ENCODE measurements around the gene AGRP. TPM values are rescaled to one million over a fixed set of nuclear protein-coding genes. Genes with fewer than 3 reads are reported as not detected.
A peak's percentile ranks its signal among the peaks of the same experiment; 100 is the strongest.

AGRP gene
- total RNA-seq, 1 experiment from 2014 or later: not detected

DNA sequence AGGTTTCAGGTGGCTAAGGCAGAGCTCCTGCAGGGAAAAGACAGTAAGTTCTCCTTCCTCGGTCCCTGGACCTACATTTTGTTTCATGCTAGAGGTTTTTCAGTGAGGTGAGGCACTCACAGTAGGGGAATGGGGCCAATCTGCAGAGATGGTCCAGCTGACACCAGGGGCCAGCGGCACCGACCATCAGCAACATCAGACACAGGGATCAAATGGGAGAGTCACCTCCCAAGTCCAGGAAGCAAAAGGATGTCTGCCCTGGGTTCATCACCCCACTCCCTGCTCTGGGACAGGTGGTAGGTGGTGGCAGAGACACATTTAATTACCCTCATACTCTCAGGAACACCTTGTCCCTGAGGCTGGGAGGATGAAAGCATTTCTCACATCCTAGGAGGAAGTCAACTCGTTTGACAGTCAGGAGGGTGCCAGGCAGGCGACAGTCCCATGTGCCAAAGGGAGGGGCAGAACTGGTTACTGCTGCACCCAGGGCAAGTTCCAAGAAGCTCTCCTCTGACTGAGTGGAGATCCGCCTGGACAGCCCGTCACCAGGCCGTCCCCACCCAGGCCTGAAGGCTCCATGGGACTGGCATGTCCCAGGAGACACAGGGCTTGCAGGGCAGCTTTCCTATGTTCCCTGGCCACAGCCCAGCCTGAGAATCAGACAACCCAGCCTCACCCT is 21.6 kb downstream of the AGRP start:
- Histone ChIP-seq H3K27ac (no peak overlapping the region), H3K9me3 (replicated peaks) (no peaks in the 10 kb centered on the region), H3K4me3 (no peak overlapping the region), H3K36me3 (no peaks in the 10 kb centered on the region), H3K27me3 (no peaks in the 10 kb centered on the region), H3K4me1 (peaks cover 4% of the 10 kb centered on the region)
- DNase-seq: no peak

DNA sequence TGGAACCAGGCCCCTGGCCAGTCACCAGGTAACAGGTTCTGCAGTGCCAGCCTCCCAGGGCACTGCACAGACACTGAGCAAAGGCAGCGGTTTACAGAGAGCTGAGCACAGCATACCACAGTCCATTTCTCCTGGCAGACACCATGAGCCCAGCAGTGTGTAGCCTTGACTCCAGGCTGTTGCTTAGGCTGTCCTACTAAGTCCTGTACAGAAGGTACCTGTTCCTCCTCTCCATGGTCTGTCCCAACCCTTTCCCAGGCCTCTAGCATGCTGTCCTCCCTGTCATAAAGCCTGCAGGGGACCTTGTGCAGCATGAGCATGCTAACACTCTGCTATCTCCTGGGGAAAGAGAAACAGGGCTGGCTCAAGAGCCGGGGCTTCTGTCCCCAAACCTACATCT is 22.4 kb downstream of the AGRP start:
- Histone ChIP-seq H3K4me1 (peaks cover 4% of the 10 kb centered on the region), H3K9me3 (replicated peaks) (no peaks in the 10 kb centered on the region), H3K27me3 (no peaks in the 10 kb centered on the region), H3K27ac (no peak overlapping the region), H3K36me3 (no peaks in the 10 kb centered on the region), H3K4me3 (no peak overlapping the region)
- no peak for DNase-seq

DNA sequence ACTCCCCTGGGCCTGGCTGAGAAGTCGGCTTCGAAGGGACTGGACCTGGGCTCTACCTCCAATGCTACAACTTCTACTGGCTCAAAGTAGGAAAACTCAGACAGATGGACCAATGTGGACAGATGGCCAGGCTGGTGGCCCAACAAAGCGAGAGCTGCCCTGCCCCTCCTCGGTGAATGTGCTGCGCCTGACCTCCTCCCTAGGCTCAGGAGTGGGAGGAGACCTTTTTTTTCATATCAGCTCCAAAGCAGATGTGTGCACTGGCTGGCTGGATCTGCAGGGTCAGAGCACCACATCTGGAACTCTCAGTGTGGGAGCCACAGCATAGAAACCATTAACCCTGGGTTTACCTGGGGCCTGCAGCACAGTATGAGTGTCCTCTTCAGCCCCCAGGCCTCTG is 23.2 kb downstream of the AGRP start:
- no peak overlapping the region for H3K27ac ChIP-seq
- no peaks in the 10 kb centered on the region for H3K27me3 ChIP-seq
- H3K9me3 ChIP-seq (replicated peaks): no peaks in the 10 kb centered on the region
- H3K36me3 ChIP-seq: no peaks in the 10 kb centered on the region
- H3K4me3 ChIP-seq: no peak overlapping the region
- no peak for DNase-seq
- no peaks in the 10 kb centered on the region for H3K4me1 ChIP-seq

DNA sequence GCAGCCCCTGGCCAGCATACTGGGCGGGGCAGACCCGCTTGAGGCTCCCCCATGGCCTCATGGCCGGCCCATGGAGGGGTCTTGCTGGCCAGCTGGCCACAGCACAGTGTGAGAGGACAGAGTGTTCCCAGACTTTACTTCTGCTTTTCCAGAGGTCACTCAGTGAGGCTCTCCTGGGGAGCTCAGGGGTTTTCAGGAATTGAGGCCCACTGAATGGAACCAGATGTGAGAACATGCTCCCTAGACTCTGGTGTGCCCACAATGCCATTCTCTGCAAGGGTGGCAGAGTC is 23.5 kb downstream of the AGRP start:
- no peak overlapping the region for H3K27ac ChIP-seq
- no peaks in the 10 kb centered on the region for H3K27me3 ChIP-seq
- DNase-seq: no peak
- no peak overlapping the region for H3K4me3 ChIP-seq
- no peaks in the 10 kb centered on the region for H3K4me1 ChIP-seq
- H3K36me3 ChIP-seq: no peaks in the 10 kb centered on the region
- no peaks in the 10 kb centered on the region for H3K9me3 ChIP-seq (replicated peaks)

DNA sequence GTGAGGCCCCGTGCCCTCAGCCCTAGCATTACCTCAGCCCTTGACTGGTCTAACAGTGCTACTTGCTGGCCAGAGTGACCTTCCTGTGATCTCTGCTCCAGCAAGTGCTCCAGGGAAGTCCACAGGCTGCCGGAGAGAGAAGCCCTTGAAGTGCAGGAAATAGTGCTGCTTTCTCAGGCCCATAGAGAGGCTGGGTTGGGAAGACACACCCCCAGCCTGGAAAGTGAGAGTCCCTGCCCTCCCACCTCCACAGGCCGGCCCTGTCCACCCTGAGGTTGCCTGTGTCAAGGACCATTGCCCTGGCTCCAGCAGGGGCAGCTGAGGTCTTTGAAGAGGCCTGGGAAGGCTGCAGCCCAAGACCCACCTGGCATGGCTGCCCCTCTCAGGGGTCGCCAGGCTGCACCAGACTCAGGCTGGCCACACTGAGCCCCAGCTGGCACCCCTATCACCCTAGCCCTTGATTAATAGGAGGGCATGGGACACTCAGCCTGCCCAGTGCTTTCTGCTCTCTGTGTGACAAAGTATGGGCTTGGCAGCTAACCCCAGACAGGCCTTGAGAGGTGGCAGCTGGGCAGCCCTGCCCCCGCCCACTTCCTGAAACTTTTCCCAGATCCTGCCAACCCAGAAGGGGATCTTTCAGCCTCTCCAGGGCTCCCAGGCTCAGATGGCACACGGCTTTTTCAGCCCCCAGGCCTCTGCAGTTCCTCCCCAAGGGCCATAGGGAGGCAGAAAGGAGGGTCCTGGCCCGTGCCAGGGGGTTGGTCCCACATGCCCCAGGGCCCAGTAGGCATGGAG is 24.1 kb downstream of the AGRP start:
- DNase-seq: no peak
- Histone ChIP-seq H3K27ac (no peak overlapping the region), H3K9me3 (replicated peaks) (no peaks in the 10 kb centered on the region), H3K27me3 (no peaks in the 10 kb centered on the region), H3K36me3 (no peaks in the 10 kb centered on the region), H3K4me1 (no peaks in the 10 kb centered on the region), H3K4me3 (no peak overlapping the region)

DNA sequence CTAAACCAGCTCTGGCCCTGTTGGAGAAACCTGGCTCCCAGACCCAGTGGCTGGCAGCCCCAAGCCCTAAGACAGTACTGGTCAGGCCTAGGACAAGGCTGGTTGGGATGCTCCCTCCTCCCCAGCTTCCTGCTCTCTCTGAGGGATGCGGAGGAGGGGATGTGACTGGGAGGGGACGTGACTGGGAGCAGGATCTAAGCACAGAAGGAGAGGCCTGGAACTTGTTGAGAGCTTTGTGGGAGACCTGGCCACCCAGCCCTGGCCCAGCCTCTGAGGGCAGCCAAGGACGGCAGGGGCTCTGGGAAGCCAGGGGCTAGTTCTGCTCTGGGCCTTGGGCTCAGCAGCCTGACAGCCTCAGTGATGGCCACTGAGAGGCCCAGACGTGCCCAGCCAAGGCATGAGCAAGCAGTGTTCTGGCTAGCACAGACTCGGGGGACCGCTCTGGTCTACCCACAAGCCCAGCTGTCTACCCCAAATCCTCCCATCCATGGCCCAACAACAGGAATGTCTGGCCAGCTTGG is 25.2 kb downstream of the AGRP start:
- DNase-seq: no peak
- H3K4me3 ChIP-seq: no peak overlapping the region
- H3K36me3 ChIP-seq: peaks cover under 1% of the 10 kb centered on the region; the same call in 1 of the 2 replicates
- H3K9me3 ChIP-seq (replicated peaks): no peaks in the 10 kb centered on the region
- no peak overlapping the region for H3K27ac ChIP-seq
- H3K27me3 ChIP-seq: no peaks in the 10 kb centered on the region
- no peaks in the 10 kb centered on the region for H3K4me1 ChIP-seq

DNA sequence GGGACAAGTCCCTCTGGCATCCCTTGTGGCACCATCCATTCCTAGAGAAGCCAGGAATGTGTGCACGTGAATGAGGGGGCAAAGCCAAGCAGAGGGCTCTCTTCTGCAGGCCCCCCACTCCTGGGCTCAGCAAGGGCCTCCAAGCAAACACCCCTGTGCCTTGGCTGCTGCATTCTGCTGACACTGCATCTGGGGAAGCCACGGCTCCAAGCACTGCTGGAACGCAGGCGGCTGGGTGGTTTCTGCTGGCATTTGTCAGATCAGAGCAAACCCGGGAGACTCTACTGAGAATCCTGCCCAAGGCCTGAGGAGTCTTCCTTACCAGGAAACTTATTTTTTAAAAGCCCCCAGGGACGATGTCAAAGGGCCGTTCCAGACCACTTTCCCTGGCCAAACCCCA is 25.7 kb downstream of the AGRP start:
- DNase-seq: no peak
- Histone ChIP-seq H3K4me3 (no peak overlapping the region), H3K36me3 (peaks cover 3% of the 10 kb centered on the region; the same call in 1 of the 2 replicates), H3K27ac (no peak overlapping the region), H3K9me3 (replicated peaks) (no peaks in the 10 kb centered on the region), H3K4me1 (no peaks in the 10 kb centered on the region), H3K27me3 (no peaks in the 10 kb centered on the region)

DNA sequence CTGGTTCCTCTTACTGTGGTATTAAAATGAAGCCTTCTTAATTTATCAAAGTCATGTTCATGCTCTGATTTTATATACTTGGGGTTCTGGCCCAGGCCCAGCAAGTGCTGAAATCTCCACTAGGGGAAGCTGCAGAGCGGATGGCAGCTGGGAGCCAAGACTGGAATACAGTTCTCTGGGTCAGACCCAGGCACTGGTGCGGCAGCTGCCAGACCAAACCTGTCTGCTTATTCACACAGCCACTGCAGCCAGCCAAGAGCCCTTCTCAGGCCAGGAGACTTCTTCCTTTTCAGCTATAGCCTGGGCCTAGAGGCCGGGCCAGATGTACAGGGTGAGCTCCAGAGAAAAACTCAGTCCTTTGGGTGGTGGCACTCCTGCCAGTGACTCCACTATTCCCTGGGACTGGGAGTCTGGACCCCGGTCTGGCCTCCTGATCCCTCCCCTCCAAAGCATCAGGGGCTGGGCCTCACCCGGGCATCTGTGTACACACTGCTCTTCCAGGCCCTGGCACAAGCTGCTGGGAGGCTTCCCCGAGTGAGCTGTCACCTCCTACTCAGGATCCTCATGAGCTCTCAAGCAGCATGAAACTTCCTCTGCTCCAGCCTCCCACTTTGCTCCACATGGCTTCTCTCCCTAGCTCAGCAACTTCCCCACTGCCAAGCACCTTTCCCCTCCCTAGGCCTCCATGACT is 26.8 kb downstream of the AGRP start:
- H3K27ac ChIP-seq: no peak overlapping the region
- no peak for DNase-seq

DNA sequence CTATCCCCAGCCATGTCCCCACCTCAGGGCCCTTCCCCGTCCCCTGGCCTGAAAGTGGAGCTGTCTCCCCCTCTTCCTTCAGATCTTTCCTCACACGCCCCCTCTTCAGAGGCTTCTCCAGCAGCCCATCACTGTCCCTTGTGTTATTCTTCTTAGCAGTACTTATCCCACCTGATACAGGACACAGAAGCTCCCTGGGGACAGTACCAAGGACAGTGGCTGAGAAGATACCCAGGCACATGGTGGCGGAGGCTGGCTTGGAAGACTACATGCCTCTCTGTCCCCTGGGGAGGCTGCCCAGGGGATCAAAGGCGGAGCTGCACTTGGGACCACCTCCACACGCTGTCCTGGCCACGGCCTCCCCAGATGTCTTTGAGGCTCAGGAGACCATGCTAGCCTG is 28.5 kb downstream of the AGRP start:
- Histone ChIP-seq H3K27ac (no peak overlapping the region), H3K9me3 (replicated peaks) (no peaks in the 10 kb centered on the region), H3K36me3 (peaks cover 3% of the 10 kb centered on the region; the same call in 1 of the 2 replicates), H3K4me1 (no peaks in the 10 kb centered on the region), H3K27me3 (no peaks in the 10 kb centered on the region), H3K4me3 (no peak overlapping the region)
- no peak for DNase-seq

More for the DNA sequence above, 26.8 kb downstream of the AGRP start:
- Histone ChIP-seq H3K4me3 (no peak overlapping the region), H3K36me3 (peaks cover 3% of the 10 kb centered on the region; the same call in 1 of the 2 replicates), H3K9me3 (replicated peaks) (no peaks in the 10 kb centered on the region), H3K4me1 (no peaks in the 10 kb centered on the region), H3K27me3 (no peaks in the 10 kb centered on the region)

DNA sequence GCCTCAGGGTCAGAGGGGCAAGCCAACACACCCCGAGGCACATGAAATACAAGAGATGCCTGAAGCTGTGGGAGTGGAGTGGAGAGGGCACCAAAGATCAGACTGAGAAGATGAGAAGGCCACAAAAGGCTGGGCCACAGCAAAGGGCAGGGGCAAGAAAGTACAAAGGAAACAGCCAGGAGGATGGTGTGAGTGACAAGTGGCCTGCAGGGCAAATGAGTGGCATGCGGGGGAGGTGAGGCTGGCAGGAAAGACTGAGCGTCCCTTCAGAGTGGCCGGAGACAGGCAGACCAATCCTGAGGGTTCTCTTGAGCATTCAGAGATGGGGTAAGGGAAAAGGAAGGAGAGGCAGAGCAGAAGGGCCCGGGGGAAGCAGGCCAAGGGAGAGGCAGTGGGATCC is 29.2 kb downstream of the AGRP start:
- H3K27ac ChIP-seq: no peak overlapping the region
- H3K27me3 ChIP-seq: no peaks in the 10 kb centered on the region
- H3K4me3 ChIP-seq: no peak overlapping the region
- peaks cover 3% of the 10 kb centered on the region; the same call in 1 of the 2 replicates for H3K36me3 ChIP-seq
- peaks cover 6% of the 10 kb centered on the region for H3K4me1 ChIP-seq
- DNase-seq: no peak
- no peaks in the 10 kb centered on the region for H3K9me3 ChIP-seq (replicated peaks)

DNA sequence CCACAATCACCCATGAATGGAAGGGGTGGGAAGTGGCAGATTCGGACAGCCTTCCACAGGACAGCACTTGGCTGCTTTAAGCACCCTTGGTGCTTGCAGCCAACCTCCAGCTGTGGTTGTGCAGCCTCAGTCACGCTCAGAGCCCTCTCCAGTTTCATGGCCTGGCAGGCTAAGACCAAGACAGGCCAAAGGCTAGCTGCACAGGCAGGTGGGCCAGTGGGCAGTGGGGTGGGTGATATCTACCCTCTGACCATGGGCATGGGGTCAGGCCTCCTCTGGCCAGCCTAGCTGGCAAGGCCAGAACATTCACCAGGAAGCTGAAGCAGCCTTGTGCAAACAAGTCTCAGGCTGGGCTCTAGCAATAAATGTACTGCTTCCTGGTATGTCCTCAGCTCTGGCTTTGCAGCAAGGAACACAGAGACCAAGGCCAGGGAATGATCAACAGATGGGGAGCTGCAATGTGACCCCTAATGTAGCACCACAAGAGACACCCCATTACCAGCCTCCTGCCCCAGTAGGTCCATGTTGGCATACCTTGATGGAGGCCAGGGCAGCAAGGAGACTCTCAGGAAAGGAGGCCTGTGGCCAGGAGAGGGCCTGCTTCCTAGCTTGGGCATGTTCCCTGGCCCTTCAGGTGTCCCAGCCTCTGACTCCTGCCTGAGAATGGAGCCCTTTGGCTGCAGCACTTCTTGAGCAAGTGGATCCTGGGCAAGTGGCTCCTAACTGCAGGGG is 31.5 kb downstream of the AGRP start:
- Histone ChIP-seq H3K4me3 (no peak overlapping the region), H3K36me3 (peaks cover 3% of the 10 kb centered on the region; the same call in 1 of the 2 replicates), H3K4me1 (peaks cover 16% of the 10 kb centered on the region), H3K9me3 (replicated peaks) (no peaks in the 10 kb centered on the region), H3K27me3 (no peaks in the 10 kb centered on the region), H3K27ac (no peak overlapping the region)
- DNase-seq: no peak

DNA sequence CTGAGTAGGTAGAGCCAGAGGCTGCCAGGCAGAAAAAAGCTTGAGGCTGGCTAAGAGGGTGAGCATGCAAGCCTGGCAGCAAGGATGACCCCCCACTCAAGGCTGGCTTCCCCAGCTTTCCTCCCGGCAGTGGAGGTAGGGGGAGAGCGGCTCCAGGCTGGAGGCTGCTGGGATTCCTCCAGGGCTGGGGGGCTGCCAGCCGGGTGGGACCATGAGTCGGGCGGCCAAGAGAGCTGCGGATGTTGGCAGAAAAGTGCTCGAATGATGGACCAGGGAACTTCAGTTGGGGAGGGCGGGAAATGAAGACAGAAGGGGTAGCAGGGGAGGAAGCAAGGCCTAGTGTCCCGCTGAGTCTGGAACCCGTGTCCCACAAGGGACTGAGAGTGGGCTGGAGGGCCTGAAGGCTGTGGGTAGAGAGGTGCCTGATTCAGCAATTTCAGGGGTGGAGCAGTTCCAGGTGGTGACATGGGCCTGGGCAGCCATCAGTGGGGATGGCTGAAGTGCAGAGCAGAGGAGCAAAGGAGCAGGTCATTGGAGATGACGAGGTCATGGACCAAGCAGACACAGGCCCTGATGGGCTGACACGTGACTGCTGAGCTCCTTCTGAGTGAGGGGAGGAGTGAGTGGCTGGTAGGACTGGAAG is 32.2 kb downstream of the AGRP start:
- Histone ChIP-seq H3K4me3 (no peak overlapping the region), H3K9me3 (replicated peaks) (no peaks in the 10 kb centered on the region), H3K4me1 (peaks cover 18% of the 10 kb centered on the region), H3K27ac (no peak overlapping the region), H3K27me3 (no peaks in the 10 kb centered on the region), H3K36me3 (peaks cover 3% of the 10 kb centered on the region; the same call in 1 of the 2 replicates)
- DNase-seq: no peak

DNA sequence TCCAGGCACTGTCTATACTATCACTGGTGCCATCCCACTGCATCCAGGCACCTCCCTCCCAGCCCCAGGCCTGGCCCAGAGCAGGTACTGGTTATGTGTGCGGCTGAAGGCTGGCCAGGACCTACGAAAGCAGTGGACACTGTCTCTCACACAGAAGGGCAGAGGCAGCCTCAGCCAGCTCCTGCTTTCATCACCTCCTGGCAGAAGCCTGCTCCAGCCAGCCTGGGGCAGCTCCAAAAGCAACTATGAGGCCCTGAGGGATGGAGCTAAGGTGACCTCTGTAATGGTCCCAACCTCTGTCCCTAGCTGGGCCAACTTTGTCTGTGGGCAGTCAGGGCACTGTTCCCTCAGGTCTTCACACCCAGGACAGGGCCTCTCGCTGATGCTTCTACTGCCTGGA is 33.6 kb downstream of the AGRP start:
- H3K4me1 ChIP-seq: peaks cover 18% of the 10 kb centered on the region
- H3K27me3 ChIP-seq: no peaks in the 10 kb centered on the region
- no peak for DNase-seq
- no peaks in the 10 kb centered on the region for H3K9me3 ChIP-seq (replicated peaks)
- no peak overlapping the region for H3K4me3 ChIP-seq
- no peak overlapping the region for H3K27ac ChIP-seq
- H3K36me3 ChIP-seq: peaks cover 3% of the 10 kb centered on the region; the same call in 1 of the 2 replicates

DNA sequence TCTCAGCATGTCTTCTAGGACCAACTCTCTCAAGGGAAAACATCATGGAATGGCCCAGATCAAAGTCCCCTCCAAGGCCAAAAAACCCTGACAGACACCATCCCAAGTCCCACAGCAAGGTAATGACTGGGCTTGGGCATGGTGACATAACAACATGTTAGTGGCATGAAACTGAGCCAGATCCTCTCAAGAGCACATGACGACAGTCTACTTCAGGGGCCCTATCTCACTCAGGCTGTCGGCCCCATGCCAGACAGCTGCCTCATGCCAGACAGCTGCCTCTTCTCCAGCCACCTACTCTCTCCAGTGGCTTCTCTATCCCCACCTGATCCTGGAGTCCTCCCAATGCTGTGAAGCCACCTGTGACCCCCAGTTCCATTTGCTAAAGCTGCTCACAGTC is 34.0 kb downstream of the AGRP start:
- H3K27me3 ChIP-seq: no peaks in the 10 kb centered on the region
- H3K4me3 ChIP-seq: no peak overlapping the region
- H3K27ac ChIP-seq: no peak overlapping the region
- peaks cover 3% of the 10 kb centered on the region; the same call in 1 of the 2 replicates for H3K36me3 ChIP-seq
- peak in 1 of 2 experiments; percentile 44 for DNase-seq
- H3K9me3 ChIP-seq (replicated peaks): no peaks in the 10 kb centered on the region
- peaks cover 18% of the 10 kb centered on the region for H3K4me1 ChIP-seq
